T-cell (primary cell): Measurements from ENCODE around the gene HOOK1. TPM values are rescaled to one million over a fixed set of nuclear protein-coding genes. Genes with fewer than 3 reads are reported as not detected.
"Not testable (repeated sequence)": the region's sequence is repeated elsewhere in the genome, so short reads cannot be mapped to it uniquely, and the experiment has no call there.

Experiments
- ATAC-seq, 4 experiments: fragments of 200-7000 bp in 3 of 4; fragments of 150-1000 bp in 1 of 4; cut with Tn5 transposase; replicated peaks in 1 of 4; 1 replicate in 3 of 4; 2 replicates in 1 of 4; pipeline ENCODE4 v1.10.0; 2021; ENCODE audit warnings: moderate library complexity in 3 of 4, mild to moderate bottlenecking in 2 of 4, moderate number of reproducible peaks in 1 of 4
- CTCF ChIA-PET, 2 donors: fragments of 300-600 bp; sonication (Branson Sonifier 250); formaldehyde crosslinking; loops; one replicate each; lab custom pipeline; 2022; ENCODE audit warnings: antibody characterized with exemption in 2 of 2; lab: Charles Lee
- POLR2A ChIA-PET, 2 donors: fragments of 300-600 bp; sonication (Branson Sonifier 250); formaldehyde crosslinking; loops; one replicate each; lab custom pipeline; 2022; ENCODE audit warnings: antibody characterized with exemption in 2 of 2; lab: Charles Lee
- DNase-seq, 35 experiments: peaks; one replicate each; pipeline versions ENCODE4 v3.0.0 to v3.0.0-alpha.2; 2013 to 2023
- H3K27ac ChIP-seq: one replicate; pipeline ENCODE4 v1.5.1; 2013; ENCODE audit warnings: low read length
- H3K27me3 ChIP-seq, 2 experiments: replicated peaks in 1 of 2; 1 replicate in 1 of 2; 2 replicates in 1 of 2; pipeline versions ENCODE4 v1.6.1 to v1.7.0; 2013; ENCODE audit warnings: low read length in 1 of 2, mixed read lengths in 1 of 2; ENCODE audit not compliant: control insufficient read depth in 2 of 2, insufficient read depth in 2 of 2; ENCODE audit errors: extremely low read depth in 1 of 2
- H3K36me3 ChIP-seq, 2 donors: 1 replicate in 1 of 2; 2 replicates in 1 of 2; pipeline versions ENCODE4 v1.6.1 to v1.7.0; 2013; ENCODE audit warnings: low read length in 1 of 2; ENCODE audit not compliant: control insufficient read depth in 2 of 2, insufficient read depth in 1 of 2; ENCODE audit errors: extremely low read depth in 1 of 2
- H3K4me1 ChIP-seq, 2 experiments: 1 replicate in 1 of 2; 2 replicates in 1 of 2; pipeline versions ENCODE4 v1.6.1 to v1.7.0; 2013; ENCODE audit warnings: low read length in 2 of 2, mixed read lengths in 1 of 2; ENCODE audit not compliant: insufficient read depth in 2 of 2, control insufficient read depth in 1 of 2; ENCODE audit errors: extremely low read depth in 1 of 2
- H3K4me3 ChIP-seq, 2 donors: 1 replicate in 1 of 2; 2 replicates in 1 of 2; pipeline versions ENCODE4 v1.5.1 to v1.7.0; 2013; ENCODE audit warnings: mild to moderate bottlenecking in 2 of 2, low read length in 1 of 2, moderate library complexity in 1 of 2; ENCODE audit not compliant: control insufficient read depth in 1 of 2; ENCODE audit errors: extremely low read depth in 1 of 2
- H3K9me3 ChIP-seq: 2 replicates; pipeline ENCODE4 v1.7.0; 2013
- H3K27ac Mint-ChIP-seq, 2 donors: one replicate each; pipeline ENCODE4 v1.8.0; 2020 to 2021; ENCODE audit warnings: mild to moderate bottlenecking in 2 of 2, mixed read lengths in 2 of 2
- H3K27me3 Mint-ChIP-seq, 2 donors: one replicate each; pipeline ENCODE4 v1.8.0; 2021 to 2022; ENCODE audit warnings: mixed read lengths in 2 of 2
- H3K36me3 Mint-ChIP-seq: one replicate; pipeline ENCODE4 v1.8.0; 2021; ENCODE audit warnings: mixed read lengths
- H3K4me1 Mint-ChIP-seq, 3 donors: one replicate each; pipeline ENCODE4 v1.8.0; 2020 to 2022; ENCODE audit warnings: mixed read lengths in 3 of 3, mild to moderate bottlenecking in 1 of 3
- H3K4me3 Mint-ChIP-seq, 3 donors: one replicate each; pipeline ENCODE4 v1.8.0; 2020 to 2022; ENCODE audit warnings: mild to moderate bottlenecking in 3 of 3, mixed read lengths in 3 of 3, moderate library complexity in 3 of 3
- H3K9me3 Mint-ChIP-seq, 3 donors: one replicate each; pipeline ENCODE4 v1.8.0; 2020 to 2022; ENCODE audit warnings: mixed read lengths in 3 of 3
- WGBS: methylation state at CpG from one replicate; pipeline ENCODE4 v1.1.5; 2013; ENCODE audit warnings: missing lambda C conversion rate; ENCODE audit not compliant: insufficient coverage; 5-methylcytosine and 5-hydroxymethylcytosine counted together
- total RNA-seq, 35 experiments: library from RNA in 6 of 35; stranded (reverse) in 6 of 35; fragments of 120-200 nt in 1 of 35; gene quantifications; one replicate each; pipeline versions ENCODE4 v1.2.1 to v1.2.4 and lab custom pipeline; 2013 to 2026

HOOK1 gene
- total RNA-seq, 5 donors from 2014 or later (not counting 1 experiment from before 2014, with no cell fraction given), result 12.8 to 20.3 (median 16.8) TPM

DNA sequence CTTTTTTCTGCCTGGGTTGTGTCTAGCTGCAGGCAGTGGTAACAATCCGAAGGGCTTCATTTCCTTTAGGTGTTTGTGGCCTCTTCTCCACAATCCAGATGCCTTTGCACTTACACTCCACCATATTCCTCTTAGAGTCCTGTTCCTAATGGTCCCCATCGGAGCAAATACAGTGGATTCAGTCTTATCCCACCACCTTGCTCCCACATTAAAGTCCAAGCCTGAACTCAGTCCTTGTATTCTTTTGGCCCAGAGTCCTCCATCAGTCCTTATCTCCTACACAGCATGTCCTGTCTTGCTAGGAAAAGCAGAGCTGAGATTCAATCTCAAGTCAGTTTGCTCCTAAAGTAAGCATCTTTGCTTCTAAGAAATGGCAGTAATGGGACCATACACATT is 103.0 kb downstream of the HOOK1 start:
- ChIA-PET POLR2A (no interaction called here), CTCF (no interaction called here)
- peaks cover 4 to 17% of the 10 kb centered on the region in 2 donors for H3K27me3 Mint-ChIP-seq
- no peaks in the 10 kb centered on the region for H3K9me3 Mint-ChIP-seq
- Histone ChIP-seq H3K9me3 (no peaks in the 10 kb centered on the region), H3K4me1 (no peaks in the 10 kb centered on the region), H3K27ac (no peak overlapping the region), H3K4me3 (no peak overlapping the region), H3K36me3 (no peaks in the 10 kb centered on the region), H3K27me3 (peaks cover 0 to 4% of the 10 kb centered on the region in 2 experiments)
- no peak overlapping the region for H3K27ac Mint-ChIP-seq
- H3K36me3 Mint-ChIP-seq, result no peaks in the 10 kb centered on the region
- no peak overlapping the region for H3K4me3 Mint-ChIP-seq
- WGBS, result 64% methylated on average over 2 of the region's 2 CpGs
- no peaks in the 10 kb centered on the region for H3K4me1 Mint-ChIP-seq
- DNase-seq (no peak), ATAC-seq (no peak)

DNA sequence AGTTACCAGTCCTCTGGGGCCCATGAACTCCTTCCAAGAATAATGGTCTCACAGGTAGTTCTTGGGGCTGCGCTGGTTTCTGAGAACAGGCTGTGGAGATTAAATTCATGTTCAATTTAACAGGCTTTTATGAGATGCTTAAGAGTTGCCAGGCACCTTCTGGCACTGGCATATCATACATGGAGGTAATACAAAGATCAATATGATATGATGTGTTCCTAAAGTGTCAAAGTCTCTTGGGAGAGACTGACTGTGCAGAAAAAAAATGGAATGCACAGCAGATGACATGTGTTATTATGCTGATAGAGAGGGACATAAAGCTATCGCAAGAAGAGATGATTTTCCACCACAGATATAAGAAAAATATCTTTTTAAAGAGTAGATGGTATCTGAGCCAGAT is 105.0 kb downstream of the HOOK1 start:
- DNase-seq (no peak), ATAC-seq (no peak)
- no peaks in the 10 kb centered on the region for H3K36me3 ChIP-seq
- Mint-ChIP-seq H3K4me3 (no peak overlapping the region), H3K36me3 (peaks cover 4% of the 10 kb centered on the region), H3K9me3 (peaks cover 0 to 9% (median 4%) of the 10 kb centered on the region in 3 donors), H3K27me3 (peaks cover 4 to 17% of the 10 kb centered on the region in 2 donors), H3K27ac (no peak overlapping the region), H3K4me1 (no peaks in the 10 kb centered on the region)
- H3K27ac ChIP-seq, result no peak overlapping the region
- no peak overlapping the region for H3K4me3 ChIP-seq
- POLR2A ChIA-PET, result no interaction called here
- peaks cover 0 to 4% of the 10 kb centered on the region in 2 experiments for H3K27me3 ChIP-seq
- no CpG with 5 or more reads among the region's 2 CpGs for WGBS
- no peaks in the 10 kb centered on the region for H3K4me1 ChIP-seq
- H3K9me3 ChIP-seq, result no peaks in the 10 kb centered on the region
- CTCF ChIA-PET, result no interaction called here

DNA sequence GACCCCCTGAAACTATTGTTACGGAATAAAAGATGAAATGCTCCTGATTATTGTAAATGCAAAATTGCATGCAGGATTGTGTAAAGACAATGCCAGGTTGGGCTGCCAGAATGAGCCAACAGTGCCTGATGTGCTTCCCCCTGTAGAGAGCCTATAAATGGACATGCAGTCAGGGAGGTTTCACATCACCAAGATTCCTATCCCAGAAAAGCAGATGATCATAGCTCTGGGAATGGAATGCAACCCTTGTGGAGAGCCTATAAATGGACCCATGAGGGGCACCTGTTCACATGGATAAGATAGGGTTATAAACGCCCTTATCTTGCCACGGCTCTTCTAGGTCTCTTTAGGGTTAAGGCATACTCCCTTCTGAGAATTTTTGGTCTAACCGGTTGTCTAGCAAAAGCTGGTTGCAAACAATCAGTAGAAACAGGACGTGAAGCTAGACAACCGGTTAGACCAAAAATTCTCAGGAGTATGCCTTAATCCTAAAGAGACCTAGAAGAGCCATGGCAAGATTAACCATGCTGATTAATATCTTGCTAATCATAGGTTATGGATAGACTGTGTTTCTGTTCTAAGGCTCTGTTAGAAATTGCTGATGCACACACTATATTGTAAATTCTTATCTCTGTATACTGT is 106.6 kb downstream of the HOOK1 start:
- H3K4me1 ChIP-seq, ATAC-seq, POLR2A ChIA-PET, H3K27ac ChIP-seq, H3K36me3 ChIP-seq, H3K27me3 ChIP-seq, H3K27ac Mint-ChIP-seq, H3K9me3 ChIP-seq, H3K36me3 Mint-ChIP-seq, H3K4me3 Mint-ChIP-seq, H3K4me3 ChIP-seq, CTCF ChIA-PET, DNase-seq: not testable (repeated sequence)
- H3K9me3 Mint-ChIP-seq, result peaks cover 0 to 14% (median 6%) of the 10 kb centered on the region in 3 donors
- peaks cover 8 to 11% (median 8%) of the 10 kb centered on the region in 3 donors for H3K4me1 Mint-ChIP-seq
- H3K27me3 Mint-ChIP-seq, result peaks cover 4 to 25% of the 10 kb centered on the region in 2 donors
- 68% methylated on average over 4 of the region's 6 CpGs for WGBS

DNA sequence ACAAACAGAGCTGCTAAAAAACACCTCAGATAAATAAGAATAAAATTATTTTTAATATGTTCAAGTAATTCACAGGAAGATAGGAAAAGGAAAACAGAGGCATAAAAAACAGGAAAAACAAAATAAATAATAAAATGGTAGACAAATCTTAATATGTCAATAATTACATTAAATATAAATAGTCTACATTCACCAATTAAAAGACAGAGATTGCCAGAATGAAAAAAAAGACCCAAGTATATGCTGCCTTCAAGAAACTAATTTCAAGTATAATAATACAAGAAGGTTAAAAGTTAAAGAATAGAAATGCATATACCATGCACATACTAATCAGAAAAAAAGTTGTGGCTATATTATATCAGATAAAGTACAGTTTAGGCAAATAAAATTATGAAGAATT is 109.9 kb downstream of the HOOK1 start:
- peaks cover 0 to 14% (median 6%) of the 10 kb centered on the region in 3 donors for H3K9me3 Mint-ChIP-seq
- ATAC-seq (no peak), DNase-seq (no peak)
- Histone ChIP-seq H3K27ac (no peak overlapping the region), H3K4me3 (no peak overlapping the region), H3K36me3 (no peaks in the 10 kb centered on the region), H3K9me3 (peaks cover 2% of the 10 kb centered on the region), H3K27me3 (peaks cover 3 to 12% of the 10 kb centered on the region in 2 experiments), H3K4me1 (peaks cover 0 to 6% of the 10 kb centered on the region in 2 experiments)
- peaks cover 7% of the 10 kb centered on the region for H3K36me3 Mint-ChIP-seq
- ChIA-PET POLR2A (no interaction called here), CTCF (no interaction called here)
- peaks cover 12 to 14% (median 14%) of the 10 kb centered on the region in 3 donors for H3K4me1 Mint-ChIP-seq
- H3K27me3 Mint-ChIP-seq, result peaks cover 17 to 35% of the 10 kb centered on the region in 2 donors
- H3K4me3 Mint-ChIP-seq, result no peak overlapping the region
- H3K27ac Mint-ChIP-seq, result no peak overlapping the region

Other genes starting within 250 kb of the HOOK1 start
- 1 to 10 TPM in 1 of 5 donors, under 1 TPM in 4; 0.66 to 1.8 (median 0.69) TPM for gene CYP2J2, start 111.8 kb downstream of the HOOK1 start, total RNA-seq